GM23338 (cell line): ENCODE data around the gene STX5. TPM values are rescaled to one million over a fixed set of nuclear protein-coding genes. Genes with fewer than 3 reads are reported as not detected.

Source experiments
- ATAC-seq: fragments of 200-7000 bp; cut with Tn5 transposase; 3 replicates; pipeline ENCODE4 v1.9.1; 2020
- DNase-seq: peaks from one replicate; pipeline ENCODE4 v3.0.0-alpha.2; 2015; ENCODE audit warnings: low spot score
- H2AFZ ChIP-seq: fragments of 200-600 bp; sonication (generic); 2 replicates; pipeline ENCODE4 v1.8.0; 2016; ENCODE audit warnings: antibody characterized with exemption, mild to moderate bottlenecking, moderate library complexity
- H3F3A ChIP-seq: fragments of 200-600 bp; sonication (generic); replicated peaks from 2 replicates; pipeline ENCODE4 v1.8.0; 2017; ENCODE audit warnings: antibody characterized with exemption, mixed run types, low read depth
- H3K27ac ChIP-seq: fragments of 200-600 bp; sonication (generic); 2 replicates; pipeline ENCODE4 v1.6.1; 2016; ENCODE audit warnings: low read depth
- H3K27me3 ChIP-seq: fragments of 200-600 bp; sonication (generic); 2 replicates; pipeline ENCODE4 v1.8.0; 2016; ENCODE audit warnings: mild to moderate bottlenecking, mixed run types, moderate library complexity; ENCODE audit not compliant: insufficient read depth
- H3K36me3 ChIP-seq: fragments of 200-600 bp; sonication (generic); 2 replicates; pipeline ENCODE4 v1.8.0; 2016; ENCODE audit warnings: mild to moderate bottlenecking; ENCODE audit not compliant: insufficient read depth
- H3K4me1 ChIP-seq: fragments of 200-600 bp; sonication (generic); 2 replicates; pipeline ENCODE4 v1.8.0; 2016; ENCODE audit warnings: mild to moderate bottlenecking, moderate library complexity; ENCODE audit not compliant: insufficient read depth
- H3K4me2 ChIP-seq: fragments of 200-600 bp; sonication (generic); 2 replicates; pipeline ENCODE4 v1.7.1; 2017; ENCODE audit warnings: mixed run types
- H3K4me3 ChIP-seq: fragments of 200-600 bp; sonication (generic); 2 replicates; pipeline ENCODE4 v1.6.1; 2016; ENCODE audit warnings: mixed run types
- H3K79me2 ChIP-seq: fragments of 200-600 bp; sonication (generic); replicated peaks from 2 replicates; pipeline ENCODE4 v1.8.0; 2017; ENCODE audit warnings: mild to moderate bottlenecking; ENCODE audit not compliant: insufficient read depth
- H3K9me2 ChIP-seq: fragments of 200-600 bp; sonication (generic); 2 replicates; pipeline ENCODE4 v1.8.0; 2017; ENCODE audit not compliant: insufficient read depth
- H4K20me1 ChIP-seq: fragments of 200-600 bp; sonication (generic); replicated peaks from 2 replicates; pipeline ENCODE4 v1.8.0; 2017; ENCODE audit warnings: mild to moderate bottlenecking; ENCODE audit not compliant: insufficient read depth
- H3K27ac Mint-ChIP-seq: 2 replicates; pipeline ENCODE4 v1.8.0; 2020; ENCODE audit warnings: inconsistent platforms, mild to moderate bottlenecking, moderate library complexity, mixed read lengths
- H3K27me3 Mint-ChIP-seq: 3 replicates; pipeline ENCODE4 v1.8.0; 2022; ENCODE audit warnings: low read depth, mild to moderate bottlenecking, moderate library complexity, mixed read lengths, inconsistent platforms; ENCODE audit not compliant: insufficient read depth, poor library complexity
- H3K36me3 Mint-ChIP-seq: 3 replicates; pipeline ENCODE4 v1.8.0; 2021; ENCODE audit warnings: low read depth, mild to moderate bottlenecking, inconsistent platforms, moderate library complexity, mixed read lengths
- H3K4me1 Mint-ChIP-seq: 3 replicates; pipeline ENCODE4 v1.8.0; 2020; ENCODE audit warnings: mild to moderate bottlenecking, inconsistent platforms, mixed read lengths
- H3K4me3 Mint-ChIP-seq: 3 replicates; pipeline ENCODE4 v1.8.0; 2021; ENCODE audit warnings: moderate library complexity, mild to moderate bottlenecking, inconsistent platforms, mixed read lengths
- H3K9me3 Mint-ChIP-seq: 3 replicates; pipeline ENCODE4 v1.8.0; 2020; ENCODE audit warnings: moderate library complexity, mild to moderate bottlenecking, inconsistent platforms, mixed read lengths
- CREB1 ChIP-seq: fragments of 250-450 bp; sonication (Bioruptor Pico); IDR thresholded peaks from 2 replicates; pipeline ENCODE4 v1.5.0; 2020; ENCODE audit warnings: low read depth, mild to moderate bottlenecking, moderate library complexity
- EZH2 ChIP-seq: fragments of 200-600 bp; sonication (generic); IDR thresholded peaks from one replicate; pipeline ENCODE4 v1.8.0; 2017; ENCODE audit warnings: antibody characterized with exemption, mild to moderate bottlenecking, low read depth; ENCODE audit not compliant: unreplicated experiment
- EZH2phosphoT487 ChIP-seq: fragments of 200-600 bp; sonication (generic); IDR thresholded peaks from one replicate; pipeline ENCODE4 v1.8.1; 2018; ENCODE audit warnings: antibody characterized with exemption; ENCODE audit not compliant: unreplicated experiment
- JUNB ChIP-seq: IDR thresholded peaks from one replicate; pipeline ENCODE4 v1.6.1; 2016; ENCODE audit warnings: antibody characterized with exemption; ENCODE audit not compliant: unreplicated experiment
- NANOG ChIP-seq: IDR thresholded peaks from 2 replicates; pipeline ENCODE4 v1.6.1; 2016; ENCODE audit warnings: antibody characterized with exemption, borderline replicate concordance
- POLR2AphosphoS5 ChIP-seq: IDR thresholded peaks from 2 replicates; pipeline ENCODE4 v1.6.1; 2016; ENCODE audit warnings: antibody characterized with exemption, low read depth
- STAT1 ChIP-seq: IDR thresholded peaks from one replicate; pipeline ENCODE4 v1.6.1; 2016; ENCODE audit warnings: antibody characterized with exemption; ENCODE audit not compliant: unreplicated experiment
- ZNF114 ChIP-seq: fragments of 250-450 bp; sonication (Bioruptor Pico); IDR thresholded peaks from 2 replicates; pipeline ENCODE4 v1.5.0; 2020; ENCODE audit warnings: mild to moderate bottlenecking, moderate library complexity
- ZNF331 ChIP-seq: fragments of 250-450 bp; sonication (Bioruptor Pico); IDR thresholded peaks from 2 replicates; pipeline ENCODE4 v1.5.0; 2020; ENCODE audit warnings: low read depth, mild to moderate bottlenecking, moderate library complexity
- polyA plus RNA-seq: library from polyadenylated mRNA; unstranded; fragments of >200 nt; fragmentation: Nextera tagmentation; extraction: Ambion mirVana; gene quantifications from 2 replicates; pipeline ENCODE4 v1.2.1, GENCODE V29; 2016
- total RNA-seq: library from RNA; depleted of rRNA; stranded (reverse); fragments of >200 nt; shearing (Covaris generic); gene quantifications from 2 replicates; pipeline ENCODE4 v1.2.3, GENCODE V29; 2014
- TF ChIP-seq, protein P1 (sequence below): fragments of 250-450 bp; sonication (Bioruptor Pico); IDR thresholded peaks from 2 replicates; pipeline ENCODE4 v1.5.0; 2020; ENCODE audit warnings: mild to moderate bottlenecking, moderate library complexity
- TF ChIP-seq, protein P2 (sequence below), 2 experiments: fragments of 200-600 bp in 1 of 2; sonication (generic) in 1 of 2; conservative IDR thresholded peaks; 2 replicates each; pipeline versions ENCODE4 v1.5.1 to v1.6.1; 2016 to 2017; ENCODE audit warnings: antibody characterized with exemption in 2 of 2, low read depth in 2 of 2, mild to moderate bottlenecking in 2 of 2, moderate library complexity in 1 of 2
- TF ChIP-seq, protein P3 (sequence below): IDR thresholded peaks from one replicate; pipeline ENCODE4 v1.6.1; 2018; ENCODE audit warnings: antibody characterized with exemption; ENCODE audit not compliant: unreplicated experiment
- TF ChIP-seq, protein P4 (sequence below): IDR thresholded peaks from 2 replicates; pipeline ENCODE4 v1.6.1; 2016; ENCODE audit warnings: antibody characterized with exemption

STX5 gene
- total and polyA plus RNA-seq, 2 experiments from 2014 or later = 7.7 to 22.2 TPM

DNA sequence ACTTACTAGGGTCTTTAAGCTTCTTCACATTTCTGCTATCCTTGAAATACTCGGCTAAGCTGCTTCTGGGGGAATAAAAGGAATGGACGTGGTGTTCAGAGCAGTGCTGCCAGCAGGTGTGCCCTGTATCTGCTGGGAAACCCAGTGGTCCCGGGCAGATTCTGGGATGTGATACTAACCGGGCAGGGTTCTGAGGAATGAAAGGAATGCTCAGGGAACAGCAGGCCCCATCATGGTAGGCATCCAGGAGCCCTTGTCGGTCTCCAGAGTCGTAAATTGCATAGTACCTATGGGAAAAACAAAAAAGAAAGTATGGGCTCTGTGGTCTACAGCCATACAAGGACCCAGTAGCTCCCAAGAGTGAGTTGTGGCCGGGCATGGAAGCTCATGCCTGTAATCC is 35.6 kb downstream of the STX5 start:
- no peak for ATAC-seq
- Mint-ChIP-seq H3K4me1 (peaks cover 7% of the 10 kb centered on the region; the same call in 2 of the 3 replicates), H3K27ac (no peak overlapping the region), H3K36me3 (peaks cover 88% of the 10 kb centered on the region), H3K4me3 (no peak overlapping the region), H3K27me3 (peaks cover 18% of the 10 kb centered on the region), H3K9me3 (no peaks in the 10 kb centered on the region)
- Histone ChIP-seq H4K20me1 (peaks cover 3% of the 10 kb centered on the region), H3K27me3 (no peaks in the 10 kb centered on the region), H2AFZ (no peak overlapping the region), H3K4me3 (no peak overlapping the region), H3K4me1 (no peaks in the 10 kb centered on the region; the same call in 1 of the 2 replicates), H3F3A (peaks cover 30% of the 10 kb centered on the region), H3K27ac (no peak overlapping the region; the same call in 1 of the 2 replicates), H3K36me3 (peaks cover 66% of the 10 kb centered on the region), H3K9me2 (no peaks in the 10 kb centered on the region), H3K79me2 (peaks cover 4% of the 10 kb centered on the region), H3K4me2 (no peak overlapping the region)
- TF ChIP-seq EZH2phosphoT487 (no peak), POLR2AphosphoS5 (no peak), ZNF114 (CRISPR knock-in tag) (no peak), NANOG (no peak), EZH2 (no peak), JUNB (no peak), ZNF331 (CRISPR knock-in tag) (no peak), STAT1 (no peak), CREB1 (CRISPR knock-in tag) (no peak)
- TF ChIP-seq, protein P1, sequence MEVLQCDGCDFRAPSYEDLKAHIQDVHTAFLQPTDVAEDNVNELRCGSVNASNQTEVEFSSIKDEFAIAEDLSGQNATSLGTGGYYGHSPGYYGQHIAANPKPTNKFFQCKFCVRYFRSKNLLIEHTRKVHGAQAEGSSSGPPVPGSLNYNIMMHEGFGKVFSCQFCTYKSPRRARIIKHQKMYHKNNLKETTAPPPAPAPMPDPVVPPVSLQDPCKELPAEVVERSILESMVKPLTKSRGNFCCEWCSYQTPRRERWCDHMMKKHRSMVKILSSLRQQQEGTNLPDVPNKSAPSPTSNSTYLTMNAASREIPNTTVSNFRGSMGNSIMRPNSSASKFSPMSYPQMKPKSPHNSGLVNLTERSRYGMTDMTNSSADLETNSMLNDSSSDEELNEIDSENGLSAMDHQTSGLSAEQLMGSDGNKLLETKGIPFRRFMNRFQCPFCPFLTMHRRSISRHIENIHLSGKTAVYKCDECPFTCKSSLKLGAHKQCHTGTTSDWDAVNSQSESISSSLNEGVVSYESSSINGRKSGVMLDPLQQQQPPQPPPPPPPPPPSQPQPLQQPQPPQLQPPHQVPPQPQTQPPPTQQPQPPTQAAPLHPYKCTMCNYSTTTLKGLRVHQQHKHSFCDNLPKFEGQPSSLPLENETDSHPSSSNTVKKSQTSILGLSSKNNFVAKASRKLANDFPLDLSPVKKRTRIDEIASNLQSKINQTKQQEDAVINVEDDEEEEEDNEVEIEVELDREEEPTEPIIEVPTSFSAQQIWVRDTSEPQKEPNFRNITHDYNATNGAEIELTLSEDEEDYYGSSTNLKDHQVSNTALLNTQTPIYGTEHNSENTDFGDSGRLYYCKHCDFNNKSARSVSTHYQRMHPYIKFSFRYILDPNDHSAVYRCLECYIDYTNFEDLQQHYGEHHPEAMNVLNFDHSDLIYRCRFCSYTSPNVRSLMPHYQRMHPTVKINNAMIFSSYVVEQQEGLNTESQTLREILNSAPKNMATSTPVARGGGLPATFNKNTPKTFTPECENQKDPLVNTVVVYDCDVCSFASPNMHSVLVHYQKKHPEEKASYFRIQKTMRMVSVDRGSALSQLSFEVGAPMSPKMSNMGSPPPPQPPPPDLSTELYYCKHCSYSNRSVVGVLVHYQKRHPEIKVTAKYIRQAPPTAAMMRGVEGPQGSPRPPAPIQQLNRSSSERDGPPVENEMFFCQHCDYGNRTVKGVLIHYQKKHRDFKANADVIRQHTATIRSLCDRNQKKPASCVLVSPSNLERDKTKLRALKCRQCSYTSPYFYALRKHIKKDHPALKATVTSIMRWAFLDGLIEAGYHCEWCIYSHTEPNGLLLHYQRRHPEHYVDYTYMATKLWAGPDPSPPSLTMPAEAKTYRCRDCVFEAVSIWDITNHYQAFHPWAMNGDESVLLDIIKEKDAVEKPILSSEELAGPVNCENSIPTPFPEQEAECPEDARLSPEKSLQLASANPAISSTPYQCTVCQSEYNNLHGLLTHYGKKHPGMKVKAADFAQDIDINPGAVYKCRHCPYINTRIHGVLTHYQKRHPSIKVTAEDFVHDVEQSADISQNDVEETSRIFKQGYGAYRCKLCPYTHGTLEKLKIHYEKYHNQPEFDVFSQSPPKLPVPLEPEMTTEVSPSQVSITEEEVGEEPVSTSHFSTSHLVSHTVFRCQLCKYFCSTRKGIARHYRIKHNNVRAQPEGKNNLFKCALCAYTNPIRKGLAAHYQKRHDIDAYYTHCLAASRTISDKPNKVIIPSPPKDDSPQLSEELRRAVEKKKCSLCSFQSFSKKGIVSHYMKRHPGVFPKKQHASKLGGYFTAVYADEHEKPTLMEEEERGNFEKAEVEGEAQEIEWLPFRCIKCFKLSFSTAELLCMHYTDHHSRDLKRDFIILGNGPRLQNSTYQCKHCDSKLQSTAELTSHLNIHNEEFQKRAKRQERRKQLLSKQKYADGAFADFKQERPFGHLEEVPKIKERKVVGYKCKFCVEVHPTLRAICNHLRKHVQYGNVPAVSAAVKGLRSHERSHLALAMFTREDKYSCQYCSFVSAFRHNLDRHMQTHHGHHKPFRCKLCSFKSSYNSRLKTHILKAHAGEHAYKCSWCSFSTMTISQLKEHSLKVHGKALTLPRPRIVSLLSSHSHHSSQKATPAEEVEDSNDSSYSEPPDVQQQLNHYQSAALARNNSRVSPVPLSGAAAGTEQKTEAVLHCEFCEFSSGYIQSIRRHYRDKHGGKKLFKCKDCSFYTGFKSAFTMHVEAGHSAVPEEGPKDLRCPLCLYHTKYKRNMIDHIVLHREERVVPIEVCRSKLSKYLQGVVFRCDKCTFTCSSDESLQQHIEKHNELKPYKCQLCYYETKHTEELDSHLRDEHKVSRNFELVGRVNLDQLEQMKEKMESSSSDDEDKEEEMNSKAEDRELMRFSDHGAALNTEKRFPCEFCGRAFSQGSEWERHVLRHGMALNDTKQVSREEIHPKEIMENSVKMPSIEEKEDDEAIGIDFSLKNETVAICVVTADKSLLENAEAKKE (CRISPR knock-in tag) = no peak
- TF ChIP-seq, protein P2, sequence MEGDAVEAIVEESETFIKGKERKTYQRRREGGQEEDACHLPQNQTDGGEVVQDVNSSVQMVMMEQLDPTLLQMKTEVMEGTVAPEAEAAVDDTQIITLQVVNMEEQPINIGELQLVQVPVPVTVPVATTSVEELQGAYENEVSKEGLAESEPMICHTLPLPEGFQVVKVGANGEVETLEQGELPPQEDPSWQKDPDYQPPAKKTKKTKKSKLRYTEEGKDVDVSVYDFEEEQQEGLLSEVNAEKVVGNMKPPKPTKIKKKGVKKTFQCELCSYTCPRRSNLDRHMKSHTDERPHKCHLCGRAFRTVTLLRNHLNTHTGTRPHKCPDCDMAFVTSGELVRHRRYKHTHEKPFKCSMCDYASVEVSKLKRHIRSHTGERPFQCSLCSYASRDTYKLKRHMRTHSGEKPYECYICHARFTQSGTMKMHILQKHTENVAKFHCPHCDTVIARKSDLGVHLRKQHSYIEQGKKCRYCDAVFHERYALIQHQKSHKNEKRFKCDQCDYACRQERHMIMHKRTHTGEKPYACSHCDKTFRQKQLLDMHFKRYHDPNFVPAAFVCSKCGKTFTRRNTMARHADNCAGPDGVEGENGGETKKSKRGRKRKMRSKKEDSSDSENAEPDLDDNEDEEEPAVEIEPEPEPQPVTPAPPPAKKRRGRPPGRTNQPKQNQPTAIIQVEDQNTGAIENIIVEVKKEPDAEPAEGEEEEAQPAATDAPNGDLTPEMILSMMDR (conservative IDR thresholded peaks at IDR 0.05; ENCODE audit: low read depth in 2 of 2) = no peak
- TF ChIP-seq, protein P3, sequence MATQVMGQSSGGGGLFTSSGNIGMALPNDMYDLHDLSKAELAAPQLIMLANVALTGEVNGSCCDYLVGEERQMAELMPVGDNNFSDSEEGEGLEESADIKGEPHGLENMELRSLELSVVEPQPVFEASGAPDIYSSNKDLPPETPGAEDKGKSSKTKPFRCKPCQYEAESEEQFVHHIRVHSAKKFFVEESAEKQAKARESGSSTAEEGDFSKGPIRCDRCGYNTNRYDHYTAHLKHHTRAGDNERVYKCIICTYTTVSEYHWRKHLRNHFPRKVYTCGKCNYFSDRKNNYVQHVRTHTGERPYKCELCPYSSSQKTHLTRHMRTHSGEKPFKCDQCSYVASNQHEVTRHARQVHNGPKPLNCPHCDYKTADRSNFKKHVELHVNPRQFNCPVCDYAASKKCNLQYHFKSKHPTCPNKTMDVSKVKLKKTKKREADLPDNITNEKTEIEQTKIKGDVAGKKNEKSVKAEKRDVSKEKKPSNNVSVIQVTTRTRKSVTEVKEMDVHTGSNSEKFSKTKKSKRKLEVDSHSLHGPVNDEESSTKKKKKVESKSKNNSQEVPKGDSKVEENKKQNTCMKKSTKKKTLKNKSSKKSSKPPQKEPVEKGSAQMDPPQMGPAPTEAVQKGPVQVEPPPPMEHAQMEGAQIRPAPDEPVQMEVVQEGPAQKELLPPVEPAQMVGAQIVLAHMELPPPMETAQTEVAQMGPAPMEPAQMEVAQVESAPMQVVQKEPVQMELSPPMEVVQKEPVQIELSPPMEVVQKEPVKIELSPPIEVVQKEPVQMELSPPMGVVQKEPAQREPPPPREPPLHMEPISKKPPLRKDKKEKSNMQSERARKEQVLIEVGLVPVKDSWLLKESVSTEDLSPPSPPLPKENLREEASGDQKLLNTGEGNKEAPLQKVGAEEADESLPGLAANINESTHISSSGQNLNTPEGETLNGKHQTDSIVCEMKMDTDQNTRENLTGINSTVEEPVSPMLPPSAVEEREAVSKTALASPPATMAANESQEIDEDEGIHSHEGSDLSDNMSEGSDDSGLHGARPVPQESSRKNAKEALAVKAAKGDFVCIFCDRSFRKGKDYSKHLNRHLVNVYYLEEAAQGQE = no peak
- TF ChIP-seq, protein P4, sequence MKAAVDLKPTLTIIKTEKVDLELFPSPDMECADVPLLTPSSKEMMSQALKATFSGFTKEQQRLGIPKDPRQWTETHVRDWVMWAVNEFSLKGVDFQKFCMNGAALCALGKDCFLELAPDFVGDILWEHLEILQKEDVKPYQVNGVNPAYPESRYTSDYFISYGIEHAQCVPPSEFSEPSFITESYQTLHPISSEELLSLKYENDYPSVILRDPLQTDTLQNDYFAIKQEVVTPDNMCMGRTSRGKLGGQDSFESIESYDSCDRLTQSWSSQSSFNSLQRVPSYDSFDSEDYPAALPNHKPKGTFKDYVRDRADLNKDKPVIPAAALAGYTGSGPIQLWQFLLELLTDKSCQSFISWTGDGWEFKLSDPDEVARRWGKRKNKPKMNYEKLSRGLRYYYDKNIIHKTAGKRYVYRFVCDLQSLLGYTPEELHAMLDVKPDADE = no peak
- peak; percentile 37 for DNase-seq
